Esophagus muscularis mucosa (tissue), 3 donors: Measurements from ENCODE around the gene PIN4.

Experiments
- CTCF ChIP-seq, 3 experiments: fragments of 200-600 bp in 2 of 3; fragments of 450-650 bp in 1 of 3; sonication (generic) in 2 of 3; IDR thresholded peaks; one replicate each; pipeline ENCODE4 v1.5.1; 2017 to 2019; ENCODE audit warnings: antibody characterized with exemption in 3 of 3, mild to moderate bottlenecking in 2 of 3, moderate library complexity in 1 of 3
- POLR2A ChIP-seq: fragments of 450-650 bp; IDR thresholded peaks from one replicate; pipeline ENCODE4 v1.6.1; 2017; ENCODE audit warnings: antibody characterized with exemption, moderate library complexity, mild to moderate bottlenecking, low read depth
- POLR2AphosphoS5 ChIP-seq, 2 donors: sonication (generic); formaldehyde crosslinking; IDR thresholded peaks; one replicate each; pipeline ENCODE4 v1.6.1; 2017; ENCODE audit warnings: antibody characterized with exemption in 2 of 2

- TF ChIP-seq POLR2A, result no peak
- no peak for TF ChIP-seq POLR2AphosphoS5 (IDR thresholded peaks at IDR 0.05)
- no peak for TF ChIP-seq CTCF (IDR thresholded peaks at IDR 0.05)
Observed at GRCh38 chrX:72176981-72177380, 4.6 kb upstream of the PIN4 start.
